ENCODE measurements around the gene ATP2B2. TPM values are rescaled to one million over a fixed set of nuclear protein-coding genes. Genes with fewer than 3 reads are reported as not detected.

ATP2B2 gene
- total and polyA plus RNA-seq, 2 of the 8 experiments (the other 6 are each of a cell fraction or from before 2014, with no cell fraction given), result 0.14 to 1.2 TPM

DNA sequence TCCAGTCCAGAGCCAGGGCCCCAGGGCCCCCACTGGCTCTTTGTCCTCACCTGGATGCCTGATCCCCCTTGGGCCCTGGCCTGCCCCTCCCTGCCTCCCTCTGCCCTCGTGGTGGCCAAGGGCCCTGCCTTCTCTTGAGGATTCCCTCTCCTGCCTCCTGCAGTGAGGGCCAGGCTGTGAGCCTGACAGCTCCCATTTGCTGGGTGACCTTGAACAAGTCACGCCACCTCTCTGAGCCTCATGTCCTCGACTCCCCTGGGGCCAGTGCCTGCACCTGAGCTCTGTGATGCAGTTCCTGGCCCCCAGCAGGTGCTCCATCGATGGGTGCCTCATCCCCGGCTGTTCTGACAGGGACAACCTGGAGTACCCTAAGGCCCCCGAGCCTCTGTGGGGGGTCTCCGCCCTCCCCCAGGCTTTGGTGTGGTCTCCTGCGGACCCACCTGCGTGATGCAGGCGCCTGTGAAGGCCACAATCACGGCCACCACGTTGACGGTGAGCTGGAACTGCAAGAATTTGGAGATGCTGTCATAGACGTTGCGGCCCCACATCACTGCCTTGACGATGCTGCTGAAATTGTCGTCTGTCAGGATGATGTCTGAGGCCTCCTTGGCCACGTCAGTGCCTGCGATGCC, 160.3 kb downstream of the ATP2B2 start:
- no peak overlapping the region for H3K18ac ChIP-seq (ENCODE audit: extremely low read depth, low read length)
- POLR2A ChIA-PET (ENCODE audit: partially characterized antibody), result interaction anchor here (1.8 kb wide), 1 partner anchor 22 kb away, joined by 5 read pairs; no protein-coding TSS in a partner anchor
- H3K4me2 ChIP-seq (ENCODE audit: insufficient read depth in 1 of 2, low read depth in 2 of 2, low read length in 2 of 2), result no peak overlapping the region
- no peaks in the 10 kb centered on the region for H3K79me1 ChIP-seq (ENCODE audit: low read depth, low read length)
- H3K27ac ChIP-seq (ENCODE audit: low read depth, low read length), result no peak overlapping the region
- 83% methylated on average over 19 of the region's 19 CpGs; no CpG with 5 or more reads in 1 of the 2 experiments for WGBS, 2 experiments (ENCODE audit: extremely low coverage in 1 of 2, insufficient coverage in 1 of 2, insufficient read length in 1 of 2, insufficient replicate concordance in 2 of 2, low coverage in 1 of 2, low lambda C conversion rate in 2 of 2, missing lambda C conversion rate in 1 of 2)
- no peak overlapping the region for H2BK120ac ChIP-seq (replicated peaks; ENCODE audit: low read depth, low read length)
- H3K56ac ChIP-seq (replicated peaks; ENCODE audit: insufficient read length, low read depth, low read length), result no peak overlapping the region
- H3K79me2 ChIP-seq (ENCODE audit: control insufficient read depth in 1 of 2, insufficient read depth in 2 of 2, low read length in 2 of 2), result no peaks in the 10 kb centered on the region
- no peak overlapping the region for H2AK5ac ChIP-seq (ENCODE audit: low read depth, low read length)
- H4K5ac ChIP-seq (ENCODE audit: insufficient read length, low read depth, low read length), result no peak overlapping the region
- H3K4ac ChIP-seq (replicated peaks; ENCODE audit: insufficient read length, low read depth, low read length), result no peak overlapping the region
- no peak overlapping the region for H4K8ac ChIP-seq (ENCODE audit: extremely low read depth, insufficient read depth, low read length)
- CTCF ChIA-PET (ENCODE audit: partially characterized antibody), result interaction anchor here (0.6 to 5.1 kb wide), 35 partner anchors 8 to 497 kb away, joined by 3 to 46 read pairs (median 4); no protein-coding TSS in a partner anchor
- H2BK5ac ChIP-seq (ENCODE audit: low read depth, low read length), result peak overlapping the region; percentile 44; the same call in 1 of the 2 replicates
- FAIRE-seq, result no peak
- no peak overlapping the region for H2AFZ ChIP-seq (ENCODE audit: low read length)
- H2BK20ac ChIP-seq (ENCODE audit: low read length), result no peak overlapping the region
- no peak overlapping the region for H3K4me3 ChIP-seq (ENCODE audit: extremely low read depth in 1 of 4, insufficient read depth in 2 of 4, low read depth in 3 of 4, low read length in 4 of 4)
- peak in 1 of 2 experiments; percentile 45 for DNase-seq (ENCODE audit: low read depth in 1 of 2, low spot score in 2 of 2)
- no peaks in the 10 kb centered on the region for H4K20me1 ChIP-seq (replicated peaks in 1 of 2; ENCODE audit: control insufficient read depth in 1 of 2, insufficient read depth in 2 of 2, low read length in 2 of 2)
- H3K27me3 ChIP-seq (replicated peaks in 1 of 4; ENCODE audit: control insufficient read depth in 3 of 4, extremely low read depth in 1 of 4, insufficient read depth in 3 of 4, low read length in 3 of 4), result no peaks in the 10 kb centered on the region
- H3K9ac ChIP-seq (replicated peaks in 1 of 4; ENCODE audit: extremely low read depth in 1 of 4, low read depth in 3 of 4, low read length in 3 of 4), result no peak overlapping the region
- no peaks in the 10 kb centered on the region for H3K23me2 ChIP-seq (ENCODE audit: low read depth, low read length)
- no peaks in the 10 kb centered on the region for H3K9me3 ChIP-seq (ENCODE audit: insufficient read depth in 2 of 2, low read depth in 1 of 2, low read length in 1 of 2)
- H2BK12ac ChIP-seq (ENCODE audit: low read depth, low read length), result no peak overlapping the region
- H4K91ac ChIP-seq (replicated peaks; ENCODE audit: insufficient read length, low read length), result no peak overlapping the region
- H3K14ac ChIP-seq (ENCODE audit: insufficient read length), result no peak overlapping the region
- H2BK15ac ChIP-seq (ENCODE audit: low read length), result no peak overlapping the region
- no peaks in the 10 kb centered on the region for H3K36me3 ChIP-seq (ENCODE audit: control insufficient read depth in 2 of 4, insufficient read depth in 4 of 4, low read length in 3 of 4)
- no peak overlapping the region for H3K23ac ChIP-seq (ENCODE audit: insufficient read length)
- peaks cover 0 to 2% (median 0%) of the 10 kb centered on the region in 4 experiments; a peak in 1 of 7 replicates for H3K4me1 ChIP-seq (replicated peaks in 1 of 4; ENCODE audit: control insufficient read depth in 3 of 4, insufficient read depth in 4 of 4, low read length in 3 of 4)
- no peak for TF ChIP-seq KDM4A (IDR thresholded peaks at IDR 0.05; ENCODE audit: low read depth, low read length, severe bottlenecking)
- TF ChIP-seq HDAC2 (IDR thresholded peaks at IDR 0.05; ENCODE audit: borderline replicate concordance in 1 of 2, low read depth in 2 of 2, low read length in 2 of 2), result no peak
- no peak for TF ChIP-seq SP4 (IDR thresholded peaks at IDR 0.05; ENCODE audit: low read length)
- TF ChIP-seq SRF (IDR thresholded peaks at IDR 0.05; ENCODE audit: low read depth, low read length), result no peak
- TF ChIP-seq ZNF274 (IDR thresholded peaks at IDR 0.05; ENCODE audit: borderline replicate concordance, extremely low read depth, low read length), result no peak
- no peak for TF ChIP-seq SIRT6 (IDR thresholded peaks at IDR 0.05; ENCODE audit: low read length)

All from H1 (cell line).